Activated CD4-positive, alpha-beta T cell treated with anti-CD3 and anti-CD28 coated beads, Interleukin-10, Interleukin-2, amounts not matched to agents 100 ng/mL and 50 ng/mL, durations not matched to agents 16 hours and 8 hours (primary cell): ENCODE data around the gene MYO6.

Source experiments
- DNase-seq: peaks from one replicate; pipeline ENCODE4 v3.0.0-alpha.2; 2020

MYO6 gene

GRCh38 chr6:75770844-75771243, 21.8 kb downstream of the MYO6 start:
- no peak for DNase-seq

- no peak for DNase-seq
These were observed 26.2 kb downstream of the MYO6 start for GRCh38 chr6:75775219-75775618.

GRCh38 chr6:75776461-75776860, 27.4 kb downstream of the MYO6 start:
- no peak for DNase-seq

- no peak for DNase-seq
These were observed 29.7 kb downstream of the MYO6 start for GRCh38 chr6:75778757-75779156.

GRCh38 chr6:75786152-75786551, 37.1 kb downstream of the MYO6 start:
- DNase-seq = no peak

GRCh38 chr6:75788894-75789293, 39.9 kb downstream of the MYO6 start:
- DNase-seq = no peak

- no peak for DNase-seq
These were observed 42.8 kb downstream of the MYO6 start for GRCh38 chr6:75791881-75792280.

GRCh38 chr6:75794351-75794846, 45.4 kb downstream of the MYO6 start:
- no peak for DNase-seq

- DNase-seq = no peak
These were observed 46.1 kb downstream of the MYO6 start for GRCh38 chr6:75794954-75795739.

- DNase-seq = no peak
These were observed 47.7 kb downstream of the MYO6 start for GRCh38 chr6:75796723-75797122.

GRCh38 chr6:75800133-75800532, 51.1 kb downstream of the MYO6 start:
- DNase-seq = no peak

- DNase-seq = no peak
These were observed 51.9 kb downstream of the MYO6 start for GRCh38 chr6:75800708-75801505.

GRCh38 chr6:75802366-75802765, 53.3 kb downstream of the MYO6 start:
- DNase-seq = no peak

- DNase-seq = no peak
These were observed 59.5 kb downstream of the MYO6 start for GRCh38 chr6:75808507-75808906.

GRCh38 chr6:75812560-75812959, 63.5 kb downstream of the MYO6 start:
- no peak for DNase-seq

- no peak for DNase-seq
These were observed 64.6 kb downstream of the MYO6 start for GRCh38 chr6:75813476-75814250.

GRCh38 chr6:75815756-75816155, 66.7 kb downstream of the MYO6 start:
- DNase-seq = no peak

GRCh38 chr6:75818098-75818855, 69.2 kb downstream of the MYO6 start:
- DNase-seq = no peak

- DNase-seq = no peak
These were observed 70.9 kb downstream of the MYO6 start for GRCh38 chr6:75819776-75820487.

GRCh38 chr6:75824160-75824559, 75.1 kb downstream of the MYO6 start:
- peak; percentile 0 for DNase-seq

- no peak for DNase-seq
These were observed 78.1 kb downstream of the MYO6 start for GRCh38 chr6:75827163-75827562.
